Measurements from ENCODE around the gene PAMR1. TPM values are rescaled to one million over a fixed set of nuclear protein-coding genes. Genes with fewer than 3 reads are reported as not detected.

The PAMR1 gene
- total and polyA plus RNA-seq, 9 of the 15 experiments (the other 6 are each of a cell fraction or from before 2014, with no cell fraction given), result not detected

GRCh38 chr11:35473795-35474374 lies 51.5 kb downstream of the PAMR1 start:
- H3K4me1 ChIP-seq (replicated peaks in 1 of 2; ENCODE audit: control insufficient read depth in 2 of 2, insufficient read depth in 2 of 2, low read length in 2 of 2), result no peaks in the 10 kb centered on the region
- BruUV-seq (replicated peaks), result no TSS peak
- no peak for DNase-seq (ENCODE audit: extremely low read depth in 1 of 4, low spot score in 3 of 4)
- in situ Hi-C loops (cut with MboI), result loop anchor here (10.0 kb wide), 1 partner anchor 791 kb away; no protein-coding TSS in a partner anchor
- H3K9me1 ChIP-seq (ENCODE audit: control insufficient read depth, insufficient read depth, low read length), result no peaks in the 10 kb centered on the region
- no peak overlapping the region for H3K4me2 ChIP-seq (ENCODE audit: insufficient read depth, low read length)
- FAIRE-seq, result no peak
- no peaks in the 10 kb centered on the region for H3K9me3 ChIP-seq (replicated peaks; ENCODE audit: control insufficient read depth, insufficient read depth, low read depth, low read length)
- under 1% methylated on average over 7 of the region's 7 CpGs for WGBS (ENCODE audit: insufficient coverage, low coverage, missing lambda C conversion rate)
- H3K9ac ChIP-seq (ENCODE audit: insufficient read depth in 1 of 2, low read depth in 2 of 2, low read length in 2 of 2), result no peak overlapping the region
- CTCF ChIA-PET (ENCODE audit: low intra/inter-chr PET ratio), result no interaction called here
- H3K27me3 ChIP-seq (ENCODE audit: control insufficient read depth in 2 of 2, insufficient read depth in 2 of 2, low read length in 2 of 2), result peaks cover 2 to 27% of the 10 kb centered on the region in 2 experiments; a peak in 4 of 5 replicates
- no peaks in the 10 kb centered on the region; the same call in 1 of the 2 replicates for H4K20me1 ChIP-seq (replicated peaks; ENCODE audit: control insufficient read depth, insufficient read depth, low read length)
- H3K36me3 ChIP-seq (ENCODE audit: control insufficient read depth, insufficient read depth, low read length), result no peaks in the 10 kb centered on the region
- intact Hi-C loops (cut with micrococcal nuclease), result no loop called here
- H3K4me3 ChIP-seq, result no peak overlapping the region
- POLR2A ChIA-PET, result interaction anchor here (0.6 kb wide), 1 partner anchor 997 kb away, joined by 3 read pairs; no protein-coding TSS in a partner anchor
- H2AFZ ChIP-seq (ENCODE audit: low read depth, low read length), result no peak overlapping the region
- H3K79me2 ChIP-seq (ENCODE audit: control insufficient read depth, insufficient read depth, low read length), result no peaks in the 10 kb centered on the region
- ATAC-seq, result no peak
- H3K27ac ChIP-seq (ENCODE audit: extremely low read depth, low read depth, low read length), result no peak overlapping the region
- TF ChIP-seq SFPQ (IDR thresholded peaks at IDR 0.05; ENCODE audit: low read depth, low read length) (no peak), ZNF57 (CRISPR knock-in tag; IDR thresholded peaks at IDR 0.05) (no peak), MXD1 (CRISPR knock-in tag; IDR thresholded peaks at IDR 0.05; ENCODE audit: borderline replicate concordance, poor library complexity, severe bottlenecking) (no peak), ATF7 (IDR thresholded peaks at IDR 0.05) (no peak), FOXM1 (IDR thresholded peaks at IDR 0.05; ENCODE audit: low read depth) (no peak), FOXM1 (CRISPR knock-in tag; IDR thresholded peaks at IDR 0.05; ENCODE audit: low read depth) (no peak), ZNF395 (CRISPR knock-in tag; IDR thresholded peaks at IDR 0.05) (no peak), KDM1A (IDR thresholded peaks at IDR 0.05) (no peak), CBFB (CRISPR knock-in tag; IDR thresholded peaks at IDR 0.05) (no peak), TAL1 (IDR thresholded peaks at IDR 0.05) (no peak), IRF2 (CRISPR knock-in tag; IDR thresholded peaks at IDR 0.05) (no peak), TAF9B (IDR thresholded peaks at IDR 0.05; ENCODE audit: partially characterized antibody) (no peak), E2F8 (IDR thresholded peaks at IDR 0.05; ENCODE audit: low read depth, partially characterized antibody) (no peak), NR0B1 (IDR thresholded peaks at IDR 0.05; ENCODE audit: partially characterized antibody) (no peak), KLF16 (IDR thresholded peaks at IDR 0.05) (no peak)

Data from K562 (cell line).